Kidney epithelial cell (primary cell): ENCODE measurements around the gene TMEM255A. TPM values are rescaled to one million over a fixed set of nuclear protein-coding genes. Genes with fewer than 3 reads are reported as not detected.

Source experiments
- DNase-seq: peaks from one replicate; pipeline ENCODE4 v3.0.0-alpha.2; 2010; ENCODE audit warnings: low read depth
- H3K27me3 ChIP-seq: 2 replicates; pipeline ENCODE4 v1.6.0; 2011; ENCODE audit warnings: low read length; ENCODE audit not compliant: control insufficient read depth, insufficient read depth
- H3K36me3 ChIP-seq: 2 replicates; pipeline ENCODE4 v1.5.1; 2011; ENCODE audit warnings: low read length; ENCODE audit not compliant: control insufficient read depth, insufficient read depth
- H3K4me3 ChIP-seq: 2 replicates; pipeline ENCODE4 v1.5.1; 2011; ENCODE audit warnings: low read depth, mild to moderate bottlenecking, control low read depth, low read length
- total RNA-seq: library from RNA; depleted of rRNA; stranded (reverse); fragments of >200 nt; gene quantifications from 2 replicates; pipeline ENCODE4 v1.2.3, GENCODE V29; 2015
- TF ChIP-seq, protein P1 (sequence below): IDR thresholded peaks from 2 replicates; pipeline ENCODE4 v1.5.1; 2011; ENCODE audit warnings: mild to moderate bottlenecking, moderate library complexity, low read length, control low read depth, inconsistent platforms; ENCODE audit not compliant: insufficient read depth, poor library complexity, severe bottlenecking

TMEM255A gene
- total RNA-seq, 1 donor from 2014 or later, result not detected

- Histone ChIP-seq H3K27me3 (no peaks in the 10 kb centered on the region), H3K4me3 (no peak overlapping the region), H3K36me3 (no peaks in the 10 kb centered on the region)
- TF ChIP-seq, protein P1, sequence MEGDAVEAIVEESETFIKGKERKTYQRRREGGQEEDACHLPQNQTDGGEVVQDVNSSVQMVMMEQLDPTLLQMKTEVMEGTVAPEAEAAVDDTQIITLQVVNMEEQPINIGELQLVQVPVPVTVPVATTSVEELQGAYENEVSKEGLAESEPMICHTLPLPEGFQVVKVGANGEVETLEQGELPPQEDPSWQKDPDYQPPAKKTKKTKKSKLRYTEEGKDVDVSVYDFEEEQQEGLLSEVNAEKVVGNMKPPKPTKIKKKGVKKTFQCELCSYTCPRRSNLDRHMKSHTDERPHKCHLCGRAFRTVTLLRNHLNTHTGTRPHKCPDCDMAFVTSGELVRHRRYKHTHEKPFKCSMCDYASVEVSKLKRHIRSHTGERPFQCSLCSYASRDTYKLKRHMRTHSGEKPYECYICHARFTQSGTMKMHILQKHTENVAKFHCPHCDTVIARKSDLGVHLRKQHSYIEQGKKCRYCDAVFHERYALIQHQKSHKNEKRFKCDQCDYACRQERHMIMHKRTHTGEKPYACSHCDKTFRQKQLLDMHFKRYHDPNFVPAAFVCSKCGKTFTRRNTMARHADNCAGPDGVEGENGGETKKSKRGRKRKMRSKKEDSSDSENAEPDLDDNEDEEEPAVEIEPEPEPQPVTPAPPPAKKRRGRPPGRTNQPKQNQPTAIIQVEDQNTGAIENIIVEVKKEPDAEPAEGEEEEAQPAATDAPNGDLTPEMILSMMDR, result no peak
- no peak for DNase-seq
Measured at GRCh38 chrX:120228187-120228908, 82.9 kb downstream of the TMEM255A start.

DNA sequence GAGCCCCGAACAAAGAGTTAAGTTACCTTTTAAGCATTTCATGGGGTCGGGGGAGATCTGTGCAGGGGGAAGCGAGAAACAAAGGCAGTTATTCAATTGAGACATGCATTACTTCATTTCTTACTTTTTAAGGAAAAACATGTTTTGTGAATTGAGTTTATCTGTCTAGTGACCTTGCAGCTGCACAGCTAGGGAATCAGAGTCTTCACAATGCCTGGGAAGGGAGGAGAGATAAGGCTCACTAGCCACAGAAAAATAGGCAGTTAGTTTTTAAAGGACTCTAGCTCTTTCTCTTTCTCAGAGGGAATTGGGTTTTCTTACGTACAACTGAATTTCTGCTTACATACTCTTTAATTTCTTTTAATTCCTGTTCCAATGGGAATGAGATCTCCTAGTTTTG is 86.9 kb downstream of the TMEM255A start:
- no peaks in the 10 kb centered on the region for H3K27me3 ChIP-seq
- H3K4me3 ChIP-seq, result no peak overlapping the region
- H3K36me3 ChIP-seq, result no peaks in the 10 kb centered on the region
- TF ChIP-seq, protein P1, result no peak
- no peak for DNase-seq

DNA sequence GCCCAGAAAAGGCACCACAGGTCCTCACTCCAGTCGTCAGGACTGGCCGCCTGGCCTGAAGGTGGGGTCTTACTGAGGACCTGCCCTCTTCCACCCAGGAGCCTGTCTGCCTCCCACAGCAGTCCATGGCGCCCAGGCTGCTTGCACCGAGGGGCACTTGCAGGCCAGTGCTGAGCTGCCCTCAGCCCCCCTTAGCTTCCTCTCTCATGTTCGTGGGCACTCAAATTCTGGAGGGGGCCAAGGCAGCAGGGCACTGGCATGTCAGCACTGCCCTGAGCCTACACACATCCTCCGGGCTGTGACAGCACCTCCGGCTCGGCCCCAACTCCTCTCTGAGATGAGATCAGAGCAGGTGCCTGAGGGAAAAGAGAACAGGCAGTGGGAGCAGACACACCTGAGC is 87.9 kb downstream of the TMEM255A start:
- no peak for DNase-seq
- Histone ChIP-seq H3K36me3 (no peaks in the 10 kb centered on the region), H3K27me3 (no peaks in the 10 kb centered on the region), H3K4me3 (no peak overlapping the region)
- TF ChIP-seq, protein P1, result no peak

DNA sequence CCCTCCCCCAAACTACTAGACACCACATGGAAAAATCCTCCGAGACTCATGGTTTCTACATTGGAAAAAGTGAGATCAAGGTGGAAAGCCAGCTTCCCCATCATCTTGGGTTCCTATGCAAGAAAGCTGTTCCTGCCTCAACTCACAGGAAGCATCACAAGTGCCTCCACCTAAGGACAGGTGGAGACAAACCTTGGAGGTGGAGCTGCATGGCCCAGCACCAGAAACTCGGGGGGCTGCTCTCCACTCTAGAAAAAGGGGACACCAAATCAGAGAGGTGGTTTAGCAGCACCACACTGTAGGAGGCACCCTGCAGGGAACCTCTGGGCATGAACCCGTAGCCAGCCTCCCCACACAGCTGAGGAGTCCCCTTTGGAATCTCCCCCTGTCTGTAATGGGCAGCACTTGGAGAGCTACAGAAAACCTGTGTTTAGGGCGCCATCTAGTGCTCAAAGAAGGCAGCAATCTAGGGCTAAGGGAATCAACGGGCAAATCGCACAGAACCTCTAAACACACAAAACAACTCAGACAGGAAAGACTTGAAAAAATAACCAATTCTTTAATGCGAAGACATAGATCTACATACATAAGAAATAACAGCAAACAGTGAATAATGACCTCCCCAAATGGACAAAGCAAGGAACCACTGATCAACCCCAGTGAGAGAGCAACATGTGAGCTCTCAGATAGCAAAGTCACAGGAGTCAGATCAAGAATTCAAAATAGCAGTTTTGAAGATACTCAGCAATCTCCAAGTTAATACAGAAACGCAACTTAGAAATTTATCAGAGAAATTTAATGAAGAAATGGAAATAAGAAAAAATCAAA is 97.6 kb downstream of the TMEM255A start:
- Histone ChIP-seq H3K4me3 (no peak overlapping the region), H3K36me3 (no peaks in the 10 kb centered on the region)
- TF ChIP-seq, protein P1, result peak; percentile 82

More for the DNA sequence above, 97.6 kb downstream of the TMEM255A start:
- no peaks in the 10 kb centered on the region for H3K27me3 ChIP-seq
- DNase-seq, result peak; percentile 1

Other genes with a start within 250 kb of the TMEM255A start
- not detected in 2 replicates for gene RHOXF2B, start 233.8 kb downstream of the TMEM255A start, total RNA-seq
- gene RHOXF1, start 195.5 kb downstream of the TMEM255A start, total RNA-seq, result not detected in 2 replicates
- gene RHOXF2, start 152.8 kb downstream of the TMEM255A start, total RNA-seq, result not detected in 2 replicates
- 23.7 and 25.0 TPM in 2 replicates for gene ZBTB33, start 60.6 kb downstream of the TMEM255A start, total RNA-seq
- not detected in 2 replicates for gene ATP1B4, start 50.6 kb upstream of the TMEM255A start, total RNA-seq
- gene LAMP2, start 157.8 kb upstream of the TMEM255A start, total RNA-seq, result 115 and 121 TPM in 2 replicates
- 33.4 and 34.2 TPM in 2 replicates for gene CUL4B, start 249.5 kb upstream of the TMEM255A start, total RNA-seq